Activated naive CD4-positive, alpha-beta T cell treated with anti-CD3 and anti-CD28 coated beads, Interleukin-2, amount 50 U/mL, for 24 hours (primary cell): ENCODE results near the gene FAM151A.

Source experiments
- H3K27ac Mint-ChIP-seq: one replicate; pipeline ENCODE4 v1.8.0; 2021; ENCODE audit warnings: mild to moderate bottlenecking, mixed read lengths
- H3K27me3 Mint-ChIP-seq: one replicate; pipeline ENCODE4 v1.8.0; 2021; ENCODE audit warnings: mixed read lengths
- H3K36me3 Mint-ChIP-seq: one replicate; pipeline ENCODE4 v1.8.0; 2021; ENCODE audit warnings: mixed read lengths
- H3K4me1 Mint-ChIP-seq: one replicate; pipeline ENCODE4 v1.8.0; 2021; ENCODE audit warnings: mixed read lengths
- H3K4me3 Mint-ChIP-seq: one replicate; pipeline ENCODE4 v1.8.0; 2021; ENCODE audit warnings: mild to moderate bottlenecking, mixed read lengths
- H3K9me3 Mint-ChIP-seq: one replicate; pipeline ENCODE4 v1.8.0; 2021; ENCODE audit warnings: mixed read lengths

Gene FAM151A

GRCh38 chr1:54599211-54599823, 24.0 kb downstream of the FAM151A start:
- H3K27me3 Mint-ChIP-seq = no peaks in the 10 kb centered on the region
- no peak overlapping the region for H3K27ac Mint-ChIP-seq
- H3K9me3 Mint-ChIP-seq = no peaks in the 10 kb centered on the region
- peaks cover 2% of the 10 kb centered on the region for H3K4me1 Mint-ChIP-seq
- no peaks in the 10 kb centered on the region for H3K36me3 Mint-ChIP-seq
- H3K4me3 Mint-ChIP-seq = no peak overlapping the region

DNA sequence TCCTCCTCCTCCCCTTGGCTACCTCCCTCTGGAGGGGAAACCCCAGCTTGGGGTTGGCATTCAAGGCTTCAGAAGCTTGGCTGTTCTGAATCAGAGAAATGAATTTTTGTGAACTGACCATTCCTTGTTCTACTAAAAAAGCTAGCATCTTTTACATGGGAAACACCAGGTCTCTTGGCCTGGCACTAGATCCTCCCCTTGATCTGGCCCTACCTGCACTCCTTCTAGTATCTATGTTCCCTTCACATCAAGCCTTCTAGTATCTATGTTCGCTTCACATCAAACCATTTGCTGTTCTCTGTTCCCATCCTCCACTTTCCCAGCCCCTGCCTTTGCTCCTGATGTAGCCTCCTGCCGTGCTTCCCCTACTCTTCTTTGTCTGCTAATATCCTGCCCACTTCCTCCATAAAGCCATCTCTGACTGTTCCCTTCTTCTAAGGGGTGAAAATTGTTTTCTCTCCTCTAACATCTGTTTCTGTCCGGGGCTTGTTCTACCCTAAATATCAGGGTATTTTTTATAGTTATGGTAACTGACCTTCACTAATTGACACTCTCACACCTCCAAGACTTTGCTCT, 25.8 kb downstream of the FAM151A start:
- H3K4me3 Mint-ChIP-seq = no peak overlapping the region
- H3K27ac Mint-ChIP-seq = no peak overlapping the region
- H3K36me3 Mint-ChIP-seq = no peaks in the 10 kb centered on the region
- no peaks in the 10 kb centered on the region for H3K27me3 Mint-ChIP-seq
- no peaks in the 10 kb centered on the region for H3K4me1 Mint-ChIP-seq
- H3K9me3 Mint-ChIP-seq = no peaks in the 10 kb centered on the region

DNA sequence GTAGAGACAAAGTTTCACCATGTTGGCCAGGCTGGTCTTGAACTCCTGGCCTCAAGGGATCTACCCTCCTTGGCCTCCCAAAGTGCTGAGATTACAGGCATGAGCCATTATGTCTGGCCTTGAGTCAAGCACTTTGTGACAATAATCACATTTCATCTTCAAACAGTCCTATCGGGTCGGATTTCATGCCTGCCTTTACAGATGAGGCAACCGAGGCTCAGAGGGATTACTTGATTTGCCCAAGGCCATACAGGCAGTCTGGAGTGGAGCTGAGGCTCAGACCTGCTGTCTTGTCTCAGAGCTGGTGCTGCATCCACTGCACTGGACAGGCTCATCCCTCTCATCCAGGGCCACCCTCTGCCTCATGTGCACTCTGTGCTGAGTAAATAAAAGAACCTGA, 26.6 kb downstream of the FAM151A start:
- Mint-ChIP-seq H3K4me3 (no peak overlapping the region), H3K4me1 (no peaks in the 10 kb centered on the region), H3K36me3 (no peaks in the 10 kb centered on the region), H3K27me3 (no peaks in the 10 kb centered on the region), H3K9me3 (no peaks in the 10 kb centered on the region), H3K27ac (no peak overlapping the region)

GRCh38 chr1:54595956-54596498, 27.3 kb downstream of the FAM151A start:
- no peaks in the 10 kb centered on the region for H3K36me3 Mint-ChIP-seq
- no peak overlapping the region for H3K4me3 Mint-ChIP-seq
- no peaks in the 10 kb centered on the region for H3K27me3 Mint-ChIP-seq
- no peaks in the 10 kb centered on the region for H3K9me3 Mint-ChIP-seq
- H3K27ac Mint-ChIP-seq = no peak overlapping the region
- no peaks in the 10 kb centered on the region for H3K4me1 Mint-ChIP-seq

DNA sequence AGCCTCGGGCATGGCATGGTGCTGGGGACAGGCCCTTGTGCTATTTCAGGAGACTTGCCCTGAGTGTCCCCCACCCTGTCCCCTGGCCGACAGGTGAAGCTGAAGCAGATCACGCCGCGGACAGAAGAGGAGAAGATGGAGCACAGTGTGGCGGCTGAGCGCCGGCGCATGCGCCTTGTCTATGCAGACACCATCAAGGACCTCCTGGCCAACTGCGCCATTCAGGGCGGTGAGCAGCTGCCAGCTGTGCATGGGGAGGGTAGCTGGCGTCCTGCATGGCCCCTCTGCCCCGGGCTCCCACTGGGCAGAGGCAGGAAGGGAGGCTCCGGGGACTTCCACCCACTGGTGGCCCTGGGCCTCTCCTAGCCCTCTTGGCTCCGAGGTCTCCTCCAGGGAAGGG, 28.9 kb downstream of the FAM151A start:
- Mint-ChIP-seq H3K27me3 (no peaks in the 10 kb centered on the region), H3K4me1 (no peaks in the 10 kb centered on the region), H3K9me3 (no peaks in the 10 kb centered on the region), H3K36me3 (no peaks in the 10 kb centered on the region), H3K27ac (no peak overlapping the region), H3K4me3 (no peak overlapping the region)

DNA sequence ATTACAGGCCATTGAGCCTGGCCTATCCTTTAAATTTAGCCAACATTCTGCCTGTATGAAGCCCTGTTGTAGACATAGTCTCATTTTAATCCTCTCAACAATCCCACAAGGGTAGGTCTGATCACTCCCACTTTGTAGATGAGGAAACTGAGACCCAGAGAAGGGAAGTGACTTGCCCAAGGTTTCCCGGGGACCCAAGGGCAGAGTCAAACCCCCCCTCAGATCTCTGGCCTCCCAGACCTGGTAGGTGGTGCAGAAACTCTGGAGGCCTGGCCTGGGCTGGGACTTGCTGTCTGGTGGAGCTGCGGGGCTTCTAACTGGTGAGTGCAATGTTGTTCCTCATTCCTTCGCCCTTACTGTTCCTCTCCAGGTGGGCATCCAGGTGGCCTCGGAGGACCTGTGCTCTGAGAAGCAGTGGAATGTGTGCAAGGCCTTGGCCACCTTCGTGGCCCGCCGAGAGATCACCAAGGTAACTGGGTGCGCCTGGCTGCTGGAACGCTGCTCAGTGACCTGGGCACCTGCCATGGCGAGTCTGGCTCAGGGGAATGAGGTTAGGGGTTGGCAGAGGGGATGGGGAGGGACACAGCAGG, 29.7 kb downstream of the FAM151A start:
- Mint-ChIP-seq H3K27ac (no peak overlapping the region), H3K9me3 (no peaks in the 10 kb centered on the region), H3K4me3 (no peak overlapping the region), H3K4me1 (no peaks in the 10 kb centered on the region), H3K27me3 (no peaks in the 10 kb centered on the region), H3K36me3 (no peaks in the 10 kb centered on the region)

DNA sequence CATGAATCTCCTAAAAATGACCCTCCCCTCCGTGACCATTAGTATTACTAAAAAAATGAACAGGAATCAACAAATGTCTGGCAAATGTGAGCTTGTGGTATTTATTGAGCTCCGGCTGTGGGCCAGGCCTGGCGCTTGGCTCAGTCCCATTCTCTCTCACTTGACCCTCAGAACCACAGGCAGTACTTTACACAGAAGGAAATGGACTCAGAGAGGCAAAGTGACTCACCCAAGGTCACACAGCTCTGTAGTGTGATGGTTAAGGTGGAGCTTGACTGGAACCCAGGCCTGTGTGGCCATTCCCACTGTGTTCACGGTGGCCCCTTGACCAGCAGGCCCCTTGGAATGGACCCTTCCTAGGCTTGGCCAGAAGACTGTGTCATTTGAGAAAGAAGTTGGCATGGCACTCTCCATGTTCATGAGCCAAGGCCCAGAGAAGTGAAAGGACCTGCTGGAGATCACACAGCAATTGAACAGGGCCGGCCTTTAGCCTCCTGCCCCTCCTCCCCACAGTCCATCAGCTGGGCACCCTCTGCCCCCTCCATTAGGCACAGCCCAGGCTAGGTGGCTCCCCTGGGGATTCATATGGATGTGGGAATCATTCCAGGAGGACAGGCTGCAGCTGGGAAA, 32.1 kb downstream of the FAM151A start:
- H3K27me3 Mint-ChIP-seq = no peaks in the 10 kb centered on the region
- H3K4me3 Mint-ChIP-seq = no peak overlapping the region
- peaks cover 5% of the 10 kb centered on the region for H3K4me1 Mint-ChIP-seq
- no peaks in the 10 kb centered on the region for H3K9me3 Mint-ChIP-seq
- H3K36me3 Mint-ChIP-seq = no peaks in the 10 kb centered on the region
- H3K27ac Mint-ChIP-seq = no peak overlapping the region

GRCh38 chr1:54588377-54588776, 34.9 kb downstream of the FAM151A start:
- Mint-ChIP-seq H3K4me3 (no peak overlapping the region), H3K27me3 (no peaks in the 10 kb centered on the region), H3K27ac (no peak overlapping the region), H3K9me3 (no peaks in the 10 kb centered on the region), H3K36me3 (no peaks in the 10 kb centered on the region), H3K4me1 (peaks cover 5% of the 10 kb centered on the region)

- H3K36me3 Mint-ChIP-seq = no peaks in the 10 kb centered on the region
- H3K9me3 Mint-ChIP-seq = no peaks in the 10 kb centered on the region
- H3K4me3 Mint-ChIP-seq = no peak overlapping the region
- H3K27me3 Mint-ChIP-seq = no peaks in the 10 kb centered on the region
- H3K27ac Mint-ChIP-seq = no peak overlapping the region
- H3K4me1 Mint-ChIP-seq = peaks cover 5% of the 10 kb centered on the region
Observed at GRCh38 chr1:54585181-54586066, 37.9 kb downstream of the FAM151A start.

GRCh38 chr1:54584575-54584974, 38.8 kb downstream of the FAM151A start:
- Mint-ChIP-seq H3K27ac (peak overlapping the region; percentile 1), H3K4me1 (peaks cover 5% of the 10 kb centered on the region), H3K27me3 (no peaks in the 10 kb centered on the region), H3K9me3 (no peaks in the 10 kb centered on the region), H3K4me3 (no peak overlapping the region), H3K36me3 (no peaks in the 10 kb centered on the region)

DNA sequence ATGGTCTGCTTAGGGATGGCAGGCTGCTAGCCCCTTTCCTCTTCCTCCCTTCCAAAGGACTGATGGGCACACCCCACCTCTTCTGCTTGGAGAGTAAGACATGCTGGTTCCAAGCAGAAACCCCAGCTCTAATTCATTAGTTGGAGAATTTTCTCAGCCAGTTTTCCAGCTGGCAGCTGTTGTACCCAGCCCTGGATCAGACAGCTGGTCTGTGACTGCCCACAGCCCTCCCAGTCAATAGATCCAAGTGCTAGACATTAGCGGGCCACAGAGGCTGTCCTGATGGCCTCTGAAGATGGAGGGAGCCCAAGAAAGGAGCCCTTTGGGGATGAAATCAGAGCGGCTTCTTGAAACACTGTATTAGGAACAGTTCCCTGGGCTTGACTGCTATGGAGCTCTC, 39.5 kb downstream of the FAM151A start:
- no peak overlapping the region for H3K4me3 Mint-ChIP-seq
- H3K4me1 Mint-ChIP-seq = peaks cover 5% of the 10 kb centered on the region
- no peaks in the 10 kb centered on the region for H3K36me3 Mint-ChIP-seq
- no peaks in the 10 kb centered on the region for H3K27me3 Mint-ChIP-seq
- no peaks in the 10 kb centered on the region for H3K9me3 Mint-ChIP-seq
- no peak overlapping the region for H3K27ac Mint-ChIP-seq

GRCh38 chr1:54583307-54583686, 40.0 kb downstream of the FAM151A start:
- H3K27ac Mint-ChIP-seq = no peak overlapping the region
- no peak overlapping the region for H3K4me3 Mint-ChIP-seq
- peaks cover 2% of the 10 kb centered on the region for H3K4me1 Mint-ChIP-seq
- H3K27me3 Mint-ChIP-seq = no peaks in the 10 kb centered on the region
- no peaks in the 10 kb centered on the region for H3K36me3 Mint-ChIP-seq
- H3K9me3 Mint-ChIP-seq = no peaks in the 10 kb centered on the region

DNA sequence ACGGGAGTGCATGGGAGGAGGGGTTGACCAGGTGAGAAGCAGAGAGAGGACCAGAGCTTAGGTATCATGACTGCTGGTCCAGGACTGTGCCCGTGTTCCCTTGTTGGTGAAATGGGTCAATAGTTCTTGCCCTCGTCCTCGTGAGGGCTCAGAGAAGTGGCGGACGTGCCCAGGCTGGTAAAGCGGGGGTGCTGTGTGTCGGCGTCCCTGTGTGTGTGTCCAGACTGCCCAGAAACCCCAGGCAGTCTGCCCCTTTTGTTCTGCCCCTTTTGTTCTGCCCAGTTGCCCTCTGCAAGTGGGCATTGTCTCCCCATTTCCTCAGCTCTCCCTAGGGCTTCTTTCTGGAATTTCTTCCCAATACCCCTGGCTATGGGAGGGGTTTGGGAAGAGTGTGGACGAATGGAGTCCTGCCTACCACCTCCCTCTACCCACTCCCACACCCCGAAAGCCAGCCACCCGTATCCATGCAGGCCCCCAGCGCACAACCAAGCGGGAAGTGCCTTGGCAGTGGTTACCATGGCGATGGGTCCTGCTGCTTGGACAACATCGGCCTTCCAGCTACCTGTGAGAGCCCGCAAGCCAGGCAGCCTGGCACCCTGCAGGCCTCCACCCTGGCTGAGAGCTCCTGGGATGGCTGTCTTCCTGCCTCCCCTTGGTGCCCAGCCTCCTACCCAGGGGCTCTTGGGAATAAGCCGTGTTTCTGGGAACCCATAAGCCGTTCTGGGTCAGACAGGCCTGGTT, 40.6 kb downstream of the FAM151A start:
- Mint-ChIP-seq H3K9me3 (no peaks in the 10 kb centered on the region), H3K4me1 (no peaks in the 10 kb centered on the region), H3K27me3 (no peaks in the 10 kb centered on the region), H3K27ac (no peak overlapping the region), H3K36me3 (no peaks in the 10 kb centered on the region), H3K4me3 (no peak overlapping the region)

GRCh38 chr1:54581621-54582035, 41.7 kb downstream of the FAM151A start:
- Mint-ChIP-seq H3K4me3 (no peak overlapping the region), H3K36me3 (no peaks in the 10 kb centered on the region), H3K27ac (no peak overlapping the region), H3K27me3 (no peaks in the 10 kb centered on the region), H3K4me1 (no peaks in the 10 kb centered on the region), H3K9me3 (no peaks in the 10 kb centered on the region)
